ENCODE results near the gene PPP1R26. TPM values are rescaled to one million over a fixed set of nuclear protein-coding genes. Genes with fewer than 3 reads are reported as not detected.
"Not testable (repeated sequence)": the region's sequence is repeated elsewhere in the genome, so short reads cannot be mapped to it uniquely, and the experiment has no call there.

PPP1R26 gene
- total and polyA plus RNA-seq, 2 experiments from 2014 or later: 10.7 to 49.8 TPM

DNA sequence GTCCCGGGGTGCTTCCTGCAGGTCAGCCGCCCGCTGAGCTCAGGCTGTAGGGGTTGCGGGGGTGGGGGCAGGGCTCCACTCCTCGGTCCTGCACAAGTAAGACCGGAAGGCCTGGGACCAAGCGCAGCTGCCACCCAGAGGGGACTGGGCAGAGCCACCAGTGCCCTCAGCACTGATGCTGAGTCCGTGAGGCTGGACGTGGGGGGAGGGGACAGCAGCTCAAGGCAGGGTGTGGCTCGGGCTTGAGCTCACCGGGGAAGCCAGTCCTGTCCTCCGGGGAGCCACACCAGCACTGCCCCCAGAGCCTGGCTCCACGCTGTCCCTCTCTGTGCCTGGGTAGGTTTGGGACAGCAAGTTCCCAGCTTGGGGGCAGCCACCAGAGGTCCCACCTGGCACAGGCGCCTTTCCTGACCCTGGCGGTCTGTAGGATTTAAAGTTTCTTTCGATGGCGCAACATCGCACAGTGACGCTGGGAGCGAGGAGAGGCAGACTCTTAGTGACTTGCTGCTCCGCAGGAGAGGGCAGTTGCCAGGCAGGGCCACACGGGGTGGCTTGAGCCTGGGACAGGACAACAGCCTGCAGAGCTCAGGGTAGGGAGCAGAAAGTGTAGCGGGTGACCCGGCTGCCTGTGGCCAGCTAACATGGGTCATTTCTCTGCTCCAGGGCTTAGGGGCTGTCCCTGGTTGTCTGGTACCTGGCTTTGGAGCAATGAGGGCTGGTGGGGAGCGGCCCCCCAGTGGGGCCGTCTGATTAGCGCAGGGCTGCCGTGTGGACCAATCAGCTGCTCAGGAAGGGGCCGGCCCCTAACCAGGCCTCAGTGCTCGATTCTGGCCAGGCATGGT lies 47.4 kb downstream of the PPP1R26 start:
- ATAC-seq: peak; percentile 55
- H3K27ac Mint-ChIP-seq: no peak overlapping the region
- H3K9me2 ChIP-seq (ENCODE audit: insufficient read depth): no peaks in the 10 kb centered on the region

DNA sequence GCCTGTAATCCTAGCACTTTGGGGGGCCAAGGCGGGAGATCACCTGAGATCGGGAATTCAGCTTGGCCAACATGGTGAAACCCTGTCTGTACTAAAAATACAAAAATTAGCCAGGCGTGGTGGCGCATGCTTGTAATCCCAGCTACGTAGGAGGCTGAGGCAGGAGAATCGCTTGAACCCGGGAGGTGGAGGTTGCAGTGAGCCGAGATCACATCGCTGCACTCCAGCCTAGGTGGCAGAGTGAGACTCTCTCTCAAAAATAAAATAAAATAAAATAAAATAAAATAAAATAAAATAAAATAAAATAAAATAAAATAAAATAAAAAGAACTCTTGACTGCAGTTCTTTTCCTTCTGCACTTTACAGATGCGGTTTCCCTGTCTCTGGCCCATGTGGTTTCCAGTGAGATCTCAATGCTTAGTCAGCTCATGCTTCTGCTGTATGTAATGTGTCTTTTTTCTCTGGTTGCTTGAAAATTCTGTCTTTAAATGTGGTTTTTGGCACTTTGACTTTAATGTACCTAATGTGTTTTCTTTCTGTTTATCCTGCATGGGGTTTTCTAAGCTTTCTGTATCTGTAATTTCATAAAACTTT lies 49.4 kb downstream of the PPP1R26 start:
- H3K79me2 ChIP-seq (replicated peaks; ENCODE audit: insufficient read depth); H3K27me3 ChIP-seq (ENCODE audit: insufficient read depth); H4K20me1 ChIP-seq (replicated peaks; ENCODE audit: insufficient read depth); H3K36me3 Mint-ChIP-seq (ENCODE audit: low read depth); H3K27ac Mint-ChIP-seq; H3K4me3 ChIP-seq; H3K27ac ChIP-seq (ENCODE audit: low read depth); H3K4me3 Mint-ChIP-seq; H3K27me3 Mint-ChIP-seq (ENCODE audit: insufficient read depth, low read depth, poor library complexity); DNase-seq (ENCODE audit: low spot score); H3K9me2 ChIP-seq (ENCODE audit: insufficient read depth); H3K4me1 ChIP-seq (ENCODE audit: insufficient read depth); H3K4me1 Mint-ChIP-seq; H2AFZ ChIP-seq; H3F3A ChIP-seq (replicated peaks; ENCODE audit: low read depth); ATAC-seq; H3K4me2 ChIP-seq; H3K9me3 Mint-ChIP-seq; H3K36me3 ChIP-seq (ENCODE audit: insufficient read depth): not testable (repeated sequence)

More for the DNA sequence above, 47.4 kb downstream of the PPP1R26 start:
- TF ChIP-seq CREB1 (CRISPR knock-in tag; IDR thresholded peaks at IDR 0.05; ENCODE audit: low read depth) (no peak), STAT1 (IDR thresholded peaks at IDR 0.05; ENCODE audit: unreplicated experiment) (no peak), EZH2phosphoT487 (IDR thresholded peaks at IDR 0.05; ENCODE audit: unreplicated experiment) (no peak), JUNB (IDR thresholded peaks at IDR 0.05; ENCODE audit: unreplicated experiment) (no peak), NANOG (IDR thresholded peaks at IDR 0.05; ENCODE audit: borderline replicate concordance) (no peak), ZNF331 (CRISPR knock-in tag; IDR thresholded peaks at IDR 0.05; ENCODE audit: low read depth) (no peak), ZNF114 (CRISPR knock-in tag; IDR thresholded peaks at IDR 0.05) (no peak), POLR2AphosphoS5 (IDR thresholded peaks at IDR 0.05; ENCODE audit: low read depth) (no peak)
- TF ChIP-seq, protein P1, sequence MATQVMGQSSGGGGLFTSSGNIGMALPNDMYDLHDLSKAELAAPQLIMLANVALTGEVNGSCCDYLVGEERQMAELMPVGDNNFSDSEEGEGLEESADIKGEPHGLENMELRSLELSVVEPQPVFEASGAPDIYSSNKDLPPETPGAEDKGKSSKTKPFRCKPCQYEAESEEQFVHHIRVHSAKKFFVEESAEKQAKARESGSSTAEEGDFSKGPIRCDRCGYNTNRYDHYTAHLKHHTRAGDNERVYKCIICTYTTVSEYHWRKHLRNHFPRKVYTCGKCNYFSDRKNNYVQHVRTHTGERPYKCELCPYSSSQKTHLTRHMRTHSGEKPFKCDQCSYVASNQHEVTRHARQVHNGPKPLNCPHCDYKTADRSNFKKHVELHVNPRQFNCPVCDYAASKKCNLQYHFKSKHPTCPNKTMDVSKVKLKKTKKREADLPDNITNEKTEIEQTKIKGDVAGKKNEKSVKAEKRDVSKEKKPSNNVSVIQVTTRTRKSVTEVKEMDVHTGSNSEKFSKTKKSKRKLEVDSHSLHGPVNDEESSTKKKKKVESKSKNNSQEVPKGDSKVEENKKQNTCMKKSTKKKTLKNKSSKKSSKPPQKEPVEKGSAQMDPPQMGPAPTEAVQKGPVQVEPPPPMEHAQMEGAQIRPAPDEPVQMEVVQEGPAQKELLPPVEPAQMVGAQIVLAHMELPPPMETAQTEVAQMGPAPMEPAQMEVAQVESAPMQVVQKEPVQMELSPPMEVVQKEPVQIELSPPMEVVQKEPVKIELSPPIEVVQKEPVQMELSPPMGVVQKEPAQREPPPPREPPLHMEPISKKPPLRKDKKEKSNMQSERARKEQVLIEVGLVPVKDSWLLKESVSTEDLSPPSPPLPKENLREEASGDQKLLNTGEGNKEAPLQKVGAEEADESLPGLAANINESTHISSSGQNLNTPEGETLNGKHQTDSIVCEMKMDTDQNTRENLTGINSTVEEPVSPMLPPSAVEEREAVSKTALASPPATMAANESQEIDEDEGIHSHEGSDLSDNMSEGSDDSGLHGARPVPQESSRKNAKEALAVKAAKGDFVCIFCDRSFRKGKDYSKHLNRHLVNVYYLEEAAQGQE (IDR thresholded peaks at IDR 0.05; ENCODE audit: unreplicated experiment): no peak
- TF ChIP-seq, protein P2, sequence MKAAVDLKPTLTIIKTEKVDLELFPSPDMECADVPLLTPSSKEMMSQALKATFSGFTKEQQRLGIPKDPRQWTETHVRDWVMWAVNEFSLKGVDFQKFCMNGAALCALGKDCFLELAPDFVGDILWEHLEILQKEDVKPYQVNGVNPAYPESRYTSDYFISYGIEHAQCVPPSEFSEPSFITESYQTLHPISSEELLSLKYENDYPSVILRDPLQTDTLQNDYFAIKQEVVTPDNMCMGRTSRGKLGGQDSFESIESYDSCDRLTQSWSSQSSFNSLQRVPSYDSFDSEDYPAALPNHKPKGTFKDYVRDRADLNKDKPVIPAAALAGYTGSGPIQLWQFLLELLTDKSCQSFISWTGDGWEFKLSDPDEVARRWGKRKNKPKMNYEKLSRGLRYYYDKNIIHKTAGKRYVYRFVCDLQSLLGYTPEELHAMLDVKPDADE (IDR thresholded peaks at IDR 0.05): no peak
- TF ChIP-seq, protein P3, sequence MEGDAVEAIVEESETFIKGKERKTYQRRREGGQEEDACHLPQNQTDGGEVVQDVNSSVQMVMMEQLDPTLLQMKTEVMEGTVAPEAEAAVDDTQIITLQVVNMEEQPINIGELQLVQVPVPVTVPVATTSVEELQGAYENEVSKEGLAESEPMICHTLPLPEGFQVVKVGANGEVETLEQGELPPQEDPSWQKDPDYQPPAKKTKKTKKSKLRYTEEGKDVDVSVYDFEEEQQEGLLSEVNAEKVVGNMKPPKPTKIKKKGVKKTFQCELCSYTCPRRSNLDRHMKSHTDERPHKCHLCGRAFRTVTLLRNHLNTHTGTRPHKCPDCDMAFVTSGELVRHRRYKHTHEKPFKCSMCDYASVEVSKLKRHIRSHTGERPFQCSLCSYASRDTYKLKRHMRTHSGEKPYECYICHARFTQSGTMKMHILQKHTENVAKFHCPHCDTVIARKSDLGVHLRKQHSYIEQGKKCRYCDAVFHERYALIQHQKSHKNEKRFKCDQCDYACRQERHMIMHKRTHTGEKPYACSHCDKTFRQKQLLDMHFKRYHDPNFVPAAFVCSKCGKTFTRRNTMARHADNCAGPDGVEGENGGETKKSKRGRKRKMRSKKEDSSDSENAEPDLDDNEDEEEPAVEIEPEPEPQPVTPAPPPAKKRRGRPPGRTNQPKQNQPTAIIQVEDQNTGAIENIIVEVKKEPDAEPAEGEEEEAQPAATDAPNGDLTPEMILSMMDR (conservative IDR thresholded peaks at IDR 0.05; ENCODE audit: low read depth in 2 of 2): no peak; a peak in 1 of 4 replicates
- Histone ChIP-seq H2AFZ (peak overlapping the region; percentile 76), H4K20me1 (replicated peaks; ENCODE audit: insufficient read depth) (no peaks in the 10 kb centered on the region), H3K79me2 (replicated peaks; ENCODE audit: insufficient read depth) (no peaks in the 10 kb centered on the region), H3K4me3 (no peak overlapping the region), H3F3A (replicated peaks; ENCODE audit: low read depth) (no peaks in the 10 kb centered on the region), H3K4me1 (ENCODE audit: insufficient read depth) (no peaks in the 10 kb centered on the region; the same call in 1 of the 2 replicates), H3K27ac (ENCODE audit: low read depth) (no peak overlapping the region), H3K27me3 (ENCODE audit: insufficient read depth) (no peaks in the 10 kb centered on the region), H3K36me3 (ENCODE audit: insufficient read depth) (no peaks in the 10 kb centered on the region), H3K4me2 (no peak overlapping the region)
- H3K4me3 Mint-ChIP-seq: no peak overlapping the region
- peaks cover 4% of the 10 kb centered on the region for H3K27me3 Mint-ChIP-seq (ENCODE audit: insufficient read depth, low read depth, poor library complexity)
- H3K36me3 Mint-ChIP-seq (ENCODE audit: low read depth): no peaks in the 10 kb centered on the region
- peak; percentile 37 for DNase-seq (ENCODE audit: low spot score)
- peaks cover 10% of the 10 kb centered on the region; the same call in 2 of the 3 replicates for H3K4me1 Mint-ChIP-seq
- no peaks in the 10 kb centered on the region for H3K9me3 Mint-ChIP-seq

Data from GM23338 (cell line).